NCI-H226 (cell line): ENCODE measurements around the gene AQP2.

Source experiments
- DNase-seq: peaks from one replicate; pipeline ENCODE4 v3.0.0-alpha.2; 2015

AQP2 gene

DNA sequence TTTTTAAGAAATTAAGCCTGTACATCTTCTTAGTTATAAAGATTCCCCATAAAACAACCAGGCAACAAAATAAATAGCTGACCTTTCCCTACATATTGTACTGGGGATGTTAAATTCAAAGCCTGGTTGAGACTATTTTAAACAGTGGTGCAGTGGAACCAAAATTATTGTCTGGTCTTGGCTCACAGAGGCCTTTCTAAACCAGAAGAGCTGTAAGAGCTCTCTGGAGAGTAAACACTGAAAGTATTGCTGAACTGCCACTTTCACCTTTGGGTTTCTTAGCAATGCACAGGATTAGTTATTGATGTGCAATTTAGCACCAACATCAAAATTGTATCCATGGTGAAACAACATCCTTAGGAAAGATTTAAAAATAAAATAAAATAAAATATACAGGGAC is 54.2 kb downstream of the AQP2 start:
- DNase-seq = no peak

DNA sequence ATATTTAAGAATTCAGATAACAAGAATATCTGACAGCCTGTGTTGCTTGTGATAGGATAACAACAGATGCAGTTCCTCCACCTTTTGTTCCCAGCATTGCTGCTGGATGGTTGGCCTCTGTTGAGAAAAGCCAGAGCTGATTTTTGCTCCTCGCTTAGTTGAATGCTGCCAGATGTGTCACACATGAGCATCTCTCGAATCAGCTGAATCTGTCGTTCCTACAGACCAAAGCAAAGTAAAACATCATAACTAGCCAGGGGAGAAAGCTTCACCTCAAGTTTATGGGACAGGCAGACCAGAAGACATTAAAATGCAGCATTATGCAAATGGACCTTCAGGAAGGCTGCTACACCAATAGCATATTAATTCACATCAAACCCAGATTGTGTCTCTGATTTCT is 54.6 kb downstream of the AQP2 start:
- DNase-seq = no peak

DNA sequence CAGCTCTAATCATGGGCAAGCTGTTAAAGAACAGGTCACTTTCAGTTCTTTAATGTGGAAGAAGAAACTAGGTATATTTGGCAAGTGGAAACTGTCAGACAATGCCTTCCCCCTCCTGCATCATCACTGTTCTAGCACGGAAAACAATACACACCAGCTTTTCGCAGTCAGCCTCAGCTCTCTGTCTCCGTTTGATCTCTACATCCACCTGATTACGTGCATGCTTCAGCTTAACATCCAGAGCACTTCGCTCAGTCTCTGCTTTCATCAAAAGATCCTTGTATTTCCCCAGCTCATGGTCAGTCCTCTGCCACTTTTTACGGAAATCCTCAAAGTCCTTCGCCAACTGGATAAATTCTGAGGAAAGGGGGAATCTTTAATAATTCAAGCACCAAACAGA is 55.7 kb downstream of the AQP2 start:
- DNase-seq = no peak

DNA sequence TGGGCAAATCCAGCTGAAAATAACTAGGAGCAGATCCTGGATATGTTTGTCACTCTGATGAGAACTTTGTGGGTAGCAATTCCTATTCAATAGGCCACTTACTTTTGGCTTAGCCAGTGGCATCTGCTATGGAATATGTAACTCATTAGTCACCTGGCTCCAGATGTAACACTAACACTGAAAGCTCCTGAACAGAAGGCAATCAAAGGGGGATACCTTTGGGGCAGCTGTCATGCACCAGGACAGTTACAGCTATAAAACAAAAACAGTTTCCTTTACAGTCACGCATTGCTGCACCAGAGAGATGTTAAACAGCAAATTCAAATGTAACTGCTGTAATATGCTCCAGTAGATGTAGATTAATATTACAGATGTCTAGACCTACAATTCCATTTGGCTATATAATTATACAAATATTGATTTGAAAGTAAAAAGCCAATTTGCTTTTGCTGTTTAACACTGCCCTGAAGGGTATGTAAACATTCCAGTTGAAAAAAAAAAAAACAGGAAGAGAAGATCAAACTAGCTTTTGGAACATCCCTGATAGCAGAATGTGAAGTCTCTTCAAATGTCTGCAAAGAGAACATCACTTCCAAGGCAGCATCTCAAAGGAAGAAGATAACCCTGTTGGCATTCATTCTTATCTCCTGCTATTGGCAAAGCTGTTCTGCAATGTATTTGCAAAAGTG is 56.4 kb downstream of the AQP2 start:
- DNase-seq = no peak
